ENCODE results near the gene EFR3B.

Gene EFR3B

DNA sequence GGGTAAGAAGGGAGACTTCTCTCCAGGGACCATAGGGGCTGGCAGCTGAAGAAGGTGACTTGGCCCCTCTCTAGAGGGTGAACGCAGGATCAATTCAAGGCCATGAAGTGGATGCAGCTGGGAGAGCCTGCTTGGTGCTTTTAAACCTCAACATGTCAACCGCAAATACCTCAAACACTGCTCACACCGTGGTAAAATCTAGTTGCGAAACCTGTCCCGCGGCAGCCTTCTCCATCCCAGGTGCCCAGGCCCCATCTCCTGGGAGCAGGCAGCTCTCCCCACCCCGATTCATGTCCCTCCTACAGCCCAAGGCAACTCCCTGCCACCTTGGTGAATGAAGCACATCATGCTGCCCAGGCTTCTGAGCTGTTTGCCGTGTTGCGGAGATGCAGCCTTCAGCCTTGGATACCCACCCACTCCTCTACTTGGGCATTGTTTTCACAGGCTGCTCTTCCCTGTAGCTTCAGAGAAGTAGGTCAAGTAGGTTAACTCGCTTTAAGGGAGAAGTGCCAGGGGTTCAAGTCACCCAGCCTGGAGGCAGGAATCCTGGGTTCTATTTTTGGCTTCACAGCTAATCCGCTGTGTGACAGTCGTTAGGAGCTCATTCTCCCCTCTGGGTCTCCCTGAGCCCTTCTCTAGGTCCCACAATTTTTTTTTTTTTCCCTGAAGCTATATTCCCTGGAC, 6.2 kb upstream of the EFR3B start:
- no peak for DNase-seq (ENCODE audit: low spot score)

DNA sequence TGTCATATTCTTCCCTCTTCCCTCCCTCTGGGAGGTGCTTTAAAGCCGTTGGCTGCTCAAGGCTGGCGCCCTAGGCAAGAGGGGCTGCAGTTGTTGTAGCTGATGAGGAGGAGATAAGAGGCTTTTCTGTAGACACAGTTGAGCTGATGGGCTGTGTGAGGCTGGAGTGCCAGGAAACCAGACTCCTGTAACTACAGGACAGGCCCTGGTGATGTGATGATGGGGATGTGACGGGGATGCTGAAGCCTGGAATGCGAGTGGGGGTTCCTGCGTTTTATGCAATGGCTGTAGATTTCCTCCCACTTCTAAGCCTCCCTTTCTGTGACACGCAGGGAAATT, 5.7 kb upstream of the EFR3B start:
- no peak for DNase-seq (ENCODE audit: low spot score)

- no peak for DNase-seq (ENCODE audit: low spot score)
These were observed 2.8 kb upstream of the EFR3B start for GRCh38 chr2:25039126-25039525.

DNA sequence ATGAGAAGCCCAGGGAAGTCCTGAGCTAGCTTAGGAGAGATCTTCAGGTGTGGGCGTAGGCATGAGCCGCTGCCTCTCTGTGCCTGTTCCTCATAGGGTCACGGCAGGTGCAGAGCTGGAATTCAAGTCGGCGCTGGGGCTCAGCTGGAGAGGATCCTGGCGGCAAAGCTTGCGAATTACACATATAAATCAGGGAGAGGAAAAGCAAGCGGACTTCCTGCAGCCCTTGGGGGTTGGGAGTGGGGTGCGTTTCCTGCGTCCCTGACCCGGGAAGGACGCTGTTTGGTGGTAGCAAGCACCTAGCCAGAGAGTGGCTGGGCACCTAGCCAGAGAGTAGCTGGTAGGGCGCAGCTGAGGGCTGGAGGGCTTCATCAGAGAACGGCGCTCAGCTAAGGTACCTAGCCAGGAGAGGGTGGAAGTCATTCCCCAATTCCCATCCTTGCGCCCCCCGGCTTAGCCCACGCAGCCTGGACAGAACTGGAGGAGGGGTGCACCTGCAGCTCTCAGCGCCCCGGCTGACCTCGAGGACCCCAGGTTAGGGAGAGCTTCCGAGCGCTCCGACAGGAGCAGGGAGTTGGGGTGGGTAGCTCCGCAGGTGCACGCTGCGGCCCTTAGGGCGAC, 459 bp upstream of the EFR3B start:
- DNase-seq (ENCODE audit: low spot score): no peak

DNA sequence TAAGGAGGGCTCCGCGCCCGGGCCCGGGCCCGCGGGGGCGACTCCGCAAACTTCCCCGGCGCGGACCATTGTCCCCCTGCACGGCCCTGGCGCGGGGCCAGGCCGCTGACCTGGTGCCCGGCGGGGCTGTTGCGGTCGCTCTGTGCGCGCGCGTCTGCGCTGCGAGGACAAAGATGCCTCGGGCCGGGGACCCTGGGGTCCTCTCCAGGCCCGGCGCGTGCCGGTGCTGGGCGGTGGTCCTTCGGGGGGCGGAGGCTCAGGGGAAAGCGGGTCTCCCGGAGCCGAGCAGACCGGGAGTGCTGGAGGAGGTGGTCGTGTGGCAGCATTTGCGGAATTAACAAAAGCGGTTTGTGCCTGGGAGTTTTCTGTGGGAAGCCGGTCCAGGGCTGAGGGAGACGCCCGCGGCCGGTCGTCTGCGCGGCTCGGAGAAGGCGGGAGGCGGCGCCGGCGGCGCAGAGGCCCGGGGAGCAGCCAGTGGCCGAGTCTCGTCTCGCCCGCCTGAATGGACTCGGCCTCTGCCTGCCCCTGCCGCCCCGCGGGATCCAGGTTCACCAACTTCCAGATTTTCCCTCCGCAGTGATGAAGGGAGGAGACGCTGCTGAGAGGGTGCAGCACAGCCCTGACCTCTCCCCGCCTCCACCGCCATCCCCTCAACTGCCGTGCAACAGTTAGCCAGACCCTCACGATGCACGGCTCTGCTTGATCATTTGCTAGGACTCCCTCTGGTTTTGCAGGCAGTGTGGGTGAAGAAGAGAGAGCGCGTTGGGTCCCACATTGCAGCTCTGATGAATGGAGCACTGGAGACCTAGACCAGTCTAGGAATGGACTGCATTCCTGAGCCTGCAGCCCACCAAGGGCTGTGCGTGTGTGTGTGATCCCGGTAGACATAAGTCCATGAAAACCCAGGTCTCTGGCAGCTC, 705 bp downstream of the EFR3B start:
- no peak for DNase-seq (ENCODE audit: low spot score)

GRCh38 chr2:25043241-25043867, 1.5 kb downstream of the EFR3B start:
- DNase-seq (ENCODE audit: low spot score): no peak

- DNase-seq (ENCODE audit: low spot score): no peak
These were observed 2.1 kb downstream of the EFR3B start for GRCh38 chr2:25044011-25044410.

DNA sequence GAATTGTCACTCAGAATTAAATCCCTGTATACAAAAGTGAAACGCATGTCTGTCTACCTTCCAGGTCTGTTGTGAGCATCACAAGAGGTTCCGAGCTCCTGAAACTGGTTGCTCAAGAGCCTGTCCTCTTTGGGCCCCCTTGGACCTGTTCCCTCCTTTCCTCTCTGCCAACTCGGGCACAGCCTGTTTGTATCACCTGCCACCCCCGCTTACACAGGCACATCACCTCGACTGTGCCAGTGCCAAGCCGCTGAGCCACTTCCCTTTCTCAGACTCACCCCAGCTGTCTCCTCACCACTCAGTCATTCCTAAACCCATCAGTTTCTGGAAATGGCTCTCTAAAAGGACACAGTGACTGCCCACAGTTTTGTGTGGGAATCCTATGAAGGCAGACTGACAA, 3.1 kb downstream of the EFR3B start:
- DNase-seq (ENCODE audit: low spot score): no peak

- DNase-seq (ENCODE audit: low spot score): no peak
These were observed 7.5 kb downstream of the EFR3B start for GRCh38 chr2:25049422-25049821.

- DNase-seq (ENCODE audit: low spot score): peak; percentile 66
These were observed 8.3 kb downstream of the EFR3B start for GRCh38 chr2:25050128-25050527.

- DNase-seq (ENCODE audit: low spot score): no peak
These were observed 11.2 kb downstream of the EFR3B start for GRCh38 chr2:25053041-25053440.

- DNase-seq (ENCODE audit: low spot score): no peak
These were observed 12.8 kb downstream of the EFR3B start for GRCh38 chr2:25054720-25055119.

- DNase-seq (ENCODE audit: low spot score): no peak
These were observed 13.6 kb downstream of the EFR3B start for GRCh38 chr2:25055376-25055920.

DNA sequence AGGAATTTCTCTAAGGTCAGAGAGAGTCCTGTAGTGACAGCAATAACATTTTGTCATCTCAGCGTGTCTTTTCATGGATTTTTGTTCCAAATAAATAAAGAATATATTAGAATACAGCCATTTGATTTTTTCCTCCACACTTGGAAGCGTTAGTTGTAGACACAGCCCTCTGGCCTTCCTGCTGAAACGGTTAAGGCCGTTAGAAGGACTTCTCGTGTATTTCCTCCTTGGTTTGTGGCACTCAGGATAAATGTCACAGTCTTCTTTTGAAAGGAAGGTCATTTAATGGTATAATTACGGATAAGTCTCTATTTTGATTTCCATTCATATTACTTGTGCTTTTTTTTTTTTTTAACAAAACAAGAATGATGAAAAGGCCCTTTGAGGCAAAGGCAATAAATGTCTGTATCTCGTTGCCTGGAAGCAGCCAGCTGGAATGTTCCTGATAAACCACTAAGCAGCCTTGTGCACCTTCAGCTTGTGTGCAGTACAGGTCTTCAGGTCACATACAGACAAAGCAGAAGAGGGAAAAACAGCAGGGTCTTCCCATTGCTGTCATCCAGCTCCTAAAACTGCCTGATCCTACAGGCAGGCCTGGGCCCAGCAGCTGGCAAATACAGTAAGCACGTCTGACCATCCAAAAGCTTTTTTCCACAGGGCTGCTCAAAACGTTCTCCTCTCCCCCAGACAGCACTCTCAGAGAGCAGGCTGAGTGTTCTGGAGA, 14.4 kb downstream of the EFR3B start:
- DNase-seq (ENCODE audit: low spot score): no peak

- peak; percentile 97 for DNase-seq (ENCODE audit: low spot score)
These were observed 20.6 kb downstream of the EFR3B start for GRCh38 chr2:25062511-25062917.

GRCh38 chr2:25063876-25064660, 22.2 kb downstream of the EFR3B start:
- no peak for DNase-seq (ENCODE audit: low spot score)

DNA sequence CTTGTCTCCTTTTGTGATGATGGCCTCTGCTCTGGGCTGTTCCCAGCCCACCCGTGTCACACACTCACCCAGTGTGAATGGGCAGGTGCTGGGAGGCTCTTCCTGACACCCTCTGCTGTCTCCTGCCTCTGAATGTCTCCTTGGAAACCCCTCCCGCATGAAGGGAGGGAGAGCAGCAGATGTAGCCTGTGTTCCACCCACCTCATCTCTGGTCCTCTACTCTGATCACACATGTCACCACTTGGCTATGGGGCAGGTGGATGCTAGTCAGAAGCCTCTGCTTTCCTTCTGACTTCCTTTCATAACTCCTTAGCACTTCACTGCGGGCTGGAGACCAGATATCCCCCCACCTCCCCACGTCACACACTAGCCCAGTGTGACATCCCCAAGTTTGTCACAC, 23.9 kb downstream of the EFR3B start:
- DNase-seq (ENCODE audit: low spot score): no peak

DNA sequence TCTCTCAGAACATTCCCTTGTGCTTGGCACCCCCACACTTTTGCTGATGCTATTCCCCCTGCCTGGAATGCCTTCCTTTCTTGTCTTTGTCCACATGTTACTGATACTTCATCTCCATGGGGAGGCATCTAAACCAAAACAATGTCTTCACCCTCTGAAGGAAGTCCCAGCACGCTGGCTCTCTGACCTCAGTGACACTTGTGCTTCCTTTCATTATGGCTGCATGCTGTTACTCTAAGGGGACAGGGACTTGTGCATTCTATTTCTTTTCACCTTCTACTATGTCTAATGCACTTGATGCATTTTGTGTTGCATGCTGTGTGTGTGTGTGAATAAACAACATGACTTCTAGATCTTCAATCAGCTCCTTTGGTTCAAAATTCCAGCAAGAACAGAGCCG, 24.6 kb downstream of the EFR3B start:
- no peak for DNase-seq (ENCODE audit: low spot score)

DNA sequence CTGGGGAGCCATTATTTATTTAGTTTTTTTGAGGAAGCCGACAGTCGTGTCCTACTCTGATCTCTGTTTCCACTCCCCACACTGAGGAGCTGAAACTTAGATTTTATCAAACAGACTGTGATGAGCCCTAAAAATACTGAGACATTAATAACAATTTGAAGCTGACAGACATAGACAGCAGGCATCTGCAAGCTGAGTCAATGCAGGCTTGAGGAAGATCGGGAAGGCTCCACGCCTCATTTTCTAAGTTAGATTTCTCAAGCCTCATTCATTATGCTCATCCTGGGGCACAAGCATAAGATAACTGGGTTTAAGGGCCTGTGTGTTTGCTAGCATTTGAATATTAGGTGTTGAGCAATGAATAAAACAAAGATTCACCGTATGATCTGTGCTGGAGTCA, 26.3 kb downstream of the EFR3B start:
- no peak for DNase-seq (ENCODE audit: low spot score)

DNA sequence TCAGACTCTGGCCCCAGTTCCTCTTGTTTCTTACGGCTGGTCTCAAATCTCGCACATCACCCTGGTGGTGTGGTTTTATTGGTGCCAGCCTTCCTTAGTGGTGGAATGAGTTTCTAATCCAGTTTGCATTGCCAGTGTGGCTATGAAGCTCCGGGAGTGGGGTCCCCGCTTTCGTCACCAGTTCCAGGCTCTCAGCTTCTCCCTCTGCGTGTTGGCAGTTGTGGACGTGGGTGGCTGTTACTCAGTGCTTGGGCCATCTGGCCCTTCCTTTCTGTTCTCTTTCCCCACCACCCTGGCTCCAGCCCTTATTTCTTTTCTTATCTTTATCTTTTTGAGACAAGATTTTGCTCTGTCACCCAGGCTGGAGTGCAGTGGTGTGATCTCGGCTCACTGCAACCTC, 30.1 kb downstream of the EFR3B start:
- no peak for DNase-seq (ENCODE audit: low spot score)

DNA sequence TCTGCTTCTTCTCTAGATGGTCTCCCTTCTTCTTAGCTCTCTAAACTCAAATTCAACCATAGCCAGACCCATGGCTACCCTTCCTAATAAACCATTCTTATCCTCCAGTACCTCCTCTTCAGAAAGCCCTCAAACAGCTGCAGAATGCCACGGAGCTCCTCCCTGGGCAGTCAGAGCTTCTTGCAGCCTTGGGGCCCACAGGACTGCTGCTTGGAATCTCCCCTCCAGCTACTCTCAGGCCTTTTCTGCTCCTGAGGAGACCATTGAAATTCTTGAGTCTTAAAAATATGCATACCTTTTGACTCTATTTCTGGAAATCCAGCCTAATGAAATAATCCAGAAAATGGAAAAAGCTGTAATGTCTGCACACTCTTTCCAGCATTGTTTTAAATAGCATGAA, 30.7 kb downstream of the EFR3B start:
- DNase-seq (ENCODE audit: low spot score): no peak

Data from putamen (tissue), 1 donor.